Measurements from ENCODE around the gene KRT9. TPM values are rescaled to one million over a fixed set of nuclear protein-coding genes. Genes with fewer than 3 reads are reported as not detected.

KRT9 gene
- total and polyA plus RNA-seq, 9 of the 15 experiments (the other 6 are each of a cell fraction or from before 2014, with no cell fraction given) = 0.03 TPM; not detected in 8

- BruUV-seq (replicated peaks) = no TSS peak
- DNase-seq (ENCODE audit: extremely low read depth in 1 of 4, low spot score in 3 of 4) (no peak), FAIRE-seq (no peak), ATAC-seq (no peak)
- ChIA-PET POLR2A (interaction anchor here (0.6 to 1.5 kb wide), 8 partner anchors 10 to 673 kb away, joined by 3 to 7 read pairs (median 3); no protein-coding TSS in a partner anchor), CTCF (ENCODE audit: low intra/inter-chr PET ratio) (no interaction called here)
- H3K4me1 ChIP-seq (replicated peaks in 1 of 2; ENCODE audit: control insufficient read depth in 2 of 2, insufficient read depth in 2 of 2, low read length in 2 of 2) = peaks cover 43 to 48% of the 10 kb centered on the region in 2 experiments
- no peaks in the 10 kb centered on the region for H4K20me1 ChIP-seq (replicated peaks; ENCODE audit: control insufficient read depth, insufficient read depth, low read length)
- no peak overlapping the region for H2AFZ ChIP-seq (ENCODE audit: low read depth, low read length)
- no peaks in the 10 kb centered on the region for H3K79me2 ChIP-seq (ENCODE audit: control insufficient read depth, insufficient read depth, low read length)
- in situ Hi-C loops (cut with MboI) = no loop called here
- no peak overlapping the region for H3K27ac ChIP-seq (ENCODE audit: extremely low read depth, low read depth, low read length)
- intact Hi-C loops (cut with micrococcal nuclease) = no loop called here
- H3K9me1 ChIP-seq (ENCODE audit: control insufficient read depth, insufficient read depth, low read length) = no peaks in the 10 kb centered on the region
- H3K4me2 ChIP-seq (ENCODE audit: insufficient read depth, low read length) = no peak overlapping the region
- peak overlapping the region in 1 of 2 experiments; percentile 63; a peak in 2 of 4 replicates for H3K9ac ChIP-seq (ENCODE audit: insufficient read depth in 1 of 2, low read depth in 2 of 2, low read length in 2 of 2)
- H3K9me3 ChIP-seq (replicated peaks; ENCODE audit: control insufficient read depth, insufficient read depth, low read depth, low read length) = no peaks in the 10 kb centered on the region
- peak; percentile 92 for TF ChIP-seq ZFP36 (IDR thresholded peaks at IDR 0.05; ENCODE audit: low read depth, low read length, partially characterized antibody)
- TF ChIP-seq PTBP1 (IDR thresholded peaks at IDR 0.05; ENCODE audit: low read depth, low read length) = no peak
- TF ChIP-seq ELF2 (CRISPR knock-in tag; IDR thresholded peaks at IDR 0.05) = no peak
- H3K4me3 ChIP-seq = no peak overlapping the region
- WGBS (ENCODE audit: insufficient coverage, low coverage, missing lambda C conversion rate) = 62% methylated on average over 14 of the region's 14 CpGs
- no peaks in the 10 kb centered on the region for H3K27me3 ChIP-seq (ENCODE audit: control insufficient read depth in 2 of 2, insufficient read depth in 2 of 2, low read length in 2 of 2)
- H3K36me3 ChIP-seq (ENCODE audit: control insufficient read depth, insufficient read depth, low read length) = no peaks in the 10 kb centered on the region
These were observed 55.6 kb downstream of the KRT9 start for GRCh38 chr17:41516147-41516829.

Small RNAs within 50 kb of the gene (microRNA-seq; reads per million reads assigned to microRNA genes)
- gene MIR6510 (ENCODE audit: borderline microRNAs expressed) = not detected

Other genes with a start within 250 kb of the KRT9 start
Only the 7 nearest of the 21 such genes appear.
- not detected in 2 replicates for gene KRT36, start 82.1 kb downstream of the KRT9 start, total RNA-seq (2014; rRNA removed)
- not detected in 2 replicates for gene KRT36, start 82.1 kb downstream of the KRT9 start, total RNA-seq (2014; rRNA removed; fragmentation: Illumina TruSeq; extraction: Trizol)
- not detected in 2 replicates for gene KRT36, start 82.1 kb downstream of the KRT9 start, total RNA-seq (2015; rRNA removed; fragmentation: Illumina TruSeq; extraction: Trizol)
- not detected in 2 replicates for gene KRT36, start 82.1 kb downstream of the KRT9 start, total RNA-seq (2021)
- 0.04 TPM in 2 replicates for gene KRT36, start 82.1 kb downstream of the KRT9 start, polyA plus RNA-seq (2011; rRNA removed)
- not detected in 2 replicates for gene KRT36, start 82.1 kb downstream of the KRT9 start, polyA plus RNA-seq (2014; fragmentation: Illumina TruSeq; extraction: Trizol)
- gene KRT36, start 82.1 kb downstream of the KRT9 start, polyA plus RNA-seq (2014; fragmentation: Nextera tagmentation; extraction: Ambion mirVana) = not detected
- not detected in 2 replicates for gene KRT36, start 82.1 kb downstream of the KRT9 start, polyA plus RNA-seq (2014; rRNA removed)
- gene KRT13, start 66.4 kb downstream of the KRT9 start, total RNA-seq (2014; rRNA removed) = 1.1 TPM in 1 of 2 replicates, not detected in the other
- gene KRT13, start 66.4 kb downstream of the KRT9 start, total RNA-seq (2014; rRNA removed; fragmentation: Illumina TruSeq; extraction: Trizol) = not detected in 2 replicates
- gene KRT13, start 66.4 kb downstream of the KRT9 start, total RNA-seq (2015; rRNA removed; fragmentation: Illumina TruSeq; extraction: Trizol) = 0.11 TPM in 1 of 2 replicates, not detected in the other
- 0.22 TPM in 1 of 2 replicates, not detected in the other for gene KRT13, start 66.4 kb downstream of the KRT9 start, total RNA-seq (2021)
- gene KRT13, start 66.4 kb downstream of the KRT9 start, polyA plus RNA-seq (2011; rRNA removed) = 0.16 and 0.26 TPM in 2 replicates
- 0.30 TPM in 1 of 2 replicates, not detected in the other for gene KRT13, start 66.4 kb downstream of the KRT9 start, polyA plus RNA-seq (2014; fragmentation: Illumina TruSeq; extraction: Trizol)
- under 1 TPM in 1 of 2 experiments, not detected in 1; 0.13 TPM for gene KRT13, start 66.4 kb downstream of the KRT9 start, polyA plus RNA-seq (2014; fragmentation: Nextera tagmentation; extraction: Ambion mirVana)
- 0.28 TPM in 1 of 2 replicates, not detected in the other for gene KRT13, start 66.4 kb downstream of the KRT9 start, polyA plus RNA-seq (2014; rRNA removed)
- 0.37 and 2.4 TPM in 2 replicates for gene KRT15, start 53.2 kb downstream of the KRT9 start, total RNA-seq (2014; rRNA removed)
- 0.44 and 0.89 TPM in 2 replicates for gene KRT15, start 53.2 kb downstream of the KRT9 start, total RNA-seq (2014; rRNA removed; fragmentation: Illumina TruSeq; extraction: Trizol)
- gene KRT15, start 53.2 kb downstream of the KRT9 start, total RNA-seq (2015; rRNA removed; fragmentation: Illumina TruSeq; extraction: Trizol) = 0.29 and 0.68 TPM in 2 replicates
- 0.34 and 0.95 TPM in 2 replicates for gene KRT15, start 53.2 kb downstream of the KRT9 start, total RNA-seq (2021)
- gene KRT15, start 53.2 kb downstream of the KRT9 start, polyA plus RNA-seq (2011; rRNA removed) = 2.1 and 4.4 TPM in 2 replicates
- gene KRT15, start 53.2 kb downstream of the KRT9 start, polyA plus RNA-seq (2014; fragmentation: Illumina TruSeq; extraction: Trizol) = 0.49 and 1.1 TPM in 2 replicates
- gene KRT15, start 53.2 kb downstream of the KRT9 start, polyA plus RNA-seq (2014; fragmentation: Nextera tagmentation; extraction: Ambion mirVana) = under 1 TPM; 0.28 to 0.60 TPM
- 0.56 and 2.0 TPM in 2 replicates for gene KRT15, start 53.2 kb downstream of the KRT9 start, polyA plus RNA-seq (2014; rRNA removed)
- gene KRT19, start 43.8 kb downstream of the KRT9 start, total RNA-seq (2014; rRNA removed) = 120 and 137 TPM in 2 replicates
- 25.8 and 41.2 TPM in 2 replicates for gene KRT19, start 43.8 kb downstream of the KRT9 start, total RNA-seq (2014; rRNA removed; fragmentation: Illumina TruSeq; extraction: Trizol)
- gene KRT19, start 43.8 kb downstream of the KRT9 start, total RNA-seq (2015; rRNA removed; fragmentation: Illumina TruSeq; extraction: Trizol) = 91.7 and 92.6 TPM in 2 replicates
- gene KRT19, start 43.8 kb downstream of the KRT9 start, total RNA-seq (2021) = 151 TPM in 2 replicates
- 96.3 and 121 TPM in 2 replicates for gene KRT19, start 43.8 kb downstream of the KRT9 start, polyA plus RNA-seq (2011; rRNA removed)
- 66.5 and 76.7 TPM in 2 replicates for gene KRT19, start 43.8 kb downstream of the KRT9 start, polyA plus RNA-seq (2014; fragmentation: Illumina TruSeq; extraction: Trizol)
- gene KRT19, start 43.8 kb downstream of the KRT9 start, polyA plus RNA-seq (2014; fragmentation: Nextera tagmentation; extraction: Ambion mirVana) = 10 to 100 TPM; 18.5 to 21.5 TPM
- gene KRT19, start 43.8 kb downstream of the KRT9 start, polyA plus RNA-seq (2014; rRNA removed) = 80.2 and 104 TPM in 2 replicates
- gene KRT14, start 14.8 kb upstream of the KRT9 start, total RNA-seq (2014; rRNA removed) = not detected in 2 replicates
- not detected in 2 replicates for gene KRT14, start 14.8 kb upstream of the KRT9 start, total RNA-seq (2014; rRNA removed; fragmentation: Illumina TruSeq; extraction: Trizol)
- gene KRT14, start 14.8 kb upstream of the KRT9 start, total RNA-seq (2015; rRNA removed; fragmentation: Illumina TruSeq; extraction: Trizol) = not detected in 2 replicates
- gene KRT14, start 14.8 kb upstream of the KRT9 start, total RNA-seq (2021) = not detected in 2 replicates
- 0.08 and 0.22 TPM in 2 replicates for gene KRT14, start 14.8 kb upstream of the KRT9 start, polyA plus RNA-seq (2011; rRNA removed)
- not detected in 2 replicates for gene KRT14, start 14.8 kb upstream of the KRT9 start, polyA plus RNA-seq (2014; fragmentation: Illumina TruSeq; extraction: Trizol)
- gene KRT14, start 14.8 kb upstream of the KRT9 start, polyA plus RNA-seq (2014; fragmentation: Nextera tagmentation; extraction: Ambion mirVana) = not detected
- gene KRT14, start 14.8 kb upstream of the KRT9 start, polyA plus RNA-seq (2014; rRNA removed) = not detected in 2 replicates
- gene KRT16, start 40.7 kb upstream of the KRT9 start, total RNA-seq (2014; rRNA removed) = not detected in 2 replicates
- gene KRT16, start 40.7 kb upstream of the KRT9 start, total RNA-seq (2014; rRNA removed; fragmentation: Illumina TruSeq; extraction: Trizol) = not detected in 2 replicates
- not detected in 2 replicates for gene KRT16, start 40.7 kb upstream of the KRT9 start, total RNA-seq (2015; rRNA removed; fragmentation: Illumina TruSeq; extraction: Trizol)
- not detected in 2 replicates for gene KRT16, start 40.7 kb upstream of the KRT9 start, total RNA-seq (2021)
- 0.04 TPM in 1 of 2 replicates, not detected in the other for gene KRT16, start 40.7 kb upstream of the KRT9 start, polyA plus RNA-seq (2011; rRNA removed)
- gene KRT16, start 40.7 kb upstream of the KRT9 start, polyA plus RNA-seq (2014; fragmentation: Illumina TruSeq; extraction: Trizol) = not detected in 2 replicates
- gene KRT16, start 40.7 kb upstream of the KRT9 start, polyA plus RNA-seq (2014; fragmentation: Nextera tagmentation; extraction: Ambion mirVana) = not detected
- not detected in 2 replicates for gene KRT16, start 40.7 kb upstream of the KRT9 start, polyA plus RNA-seq (2014; rRNA removed)
- gene KRT17, start 52.5 kb upstream of the KRT9 start, total RNA-seq (2014; rRNA removed) = 0.23 TPM in 1 of 2 replicates, not detected in the other
- not detected in 2 replicates for gene KRT17, start 52.5 kb upstream of the KRT9 start, total RNA-seq (2014; rRNA removed; fragmentation: Illumina TruSeq; extraction: Trizol)
- not detected in 2 replicates for gene KRT17, start 52.5 kb upstream of the KRT9 start, total RNA-seq (2015; rRNA removed; fragmentation: Illumina TruSeq; extraction: Trizol)
- not detected in 2 replicates for gene KRT17, start 52.5 kb upstream of the KRT9 start, total RNA-seq (2021)
- 0.16 and 0.25 TPM in 2 replicates for gene KRT17, start 52.5 kb upstream of the KRT9 start, polyA plus RNA-seq (2011; rRNA removed)
- gene KRT17, start 52.5 kb upstream of the KRT9 start, polyA plus RNA-seq (2014; fragmentation: Illumina TruSeq; extraction: Trizol) = not detected in 2 replicates
- not detected for gene KRT17, start 52.5 kb upstream of the KRT9 start, polyA plus RNA-seq (2014; fragmentation: Nextera tagmentation; extraction: Ambion mirVana)
- not detected in 2 replicates for gene KRT17, start 52.5 kb upstream of the KRT9 start, polyA plus RNA-seq (2014; rRNA removed)